Esophagus muscularis mucosa (tissue), 4 donors: ENCODE measurements around the gene MMP7. TPM values are rescaled to one million over a fixed set of nuclear protein-coding genes. Genes with fewer than 3 reads are reported as not detected.

Experiments
- DNase-seq: peaks from one replicate; pipeline ENCODE4 v3.0.0-alpha.2; 2017; ENCODE audit errors: extremely low spot score
- H3K27ac ChIP-seq, 4 donors: fragments of 200-600 bp; sonication (generic); replicated peaks in 1 of 4; 1 replicate in 3 of 4; 2 replicates in 1 of 4; pipeline ENCODE4 v1.5.1; 2016 to 2019; ENCODE audit warnings: mild to moderate bottlenecking in 1 of 4
- H3K27me3 ChIP-seq, 4 donors: fragments of 200-600 bp; sonication (generic); one replicate each; pipeline versions ENCODE4 v1.5.1 to v1.6.0; 2016 to 2019
- H3K36me3 ChIP-seq, 4 donors: fragments of 200-600 bp; sonication (generic); one replicate each; pipeline ENCODE4 v1.5.1; 2016 to 2019
- H3K4me1 ChIP-seq, 4 donors: fragments of 200-600 bp; sonication (generic); one replicate each; pipeline ENCODE4 v1.5.1; 2016 to 2019
- H3K4me3 ChIP-seq, 4 donors: fragments of 200-600 bp; sonication (generic); 1 replicate in 2 of 4; 2 replicates in 2 of 4; pipeline ENCODE4 v1.5.1; 2016 to 2019; ENCODE audit warnings: mild to moderate bottlenecking in 4 of 4, moderate library complexity in 1 of 4
- H3K9me3 ChIP-seq, 4 donors: fragments of 200-600 bp; sonication (generic); 1 replicate in 3 of 4; 2 replicates in 1 of 4; pipeline ENCODE4 v1.5.1; 2016 to 2019
- EP300 ChIP-seq: sonication (generic); formaldehyde crosslinking; IDR thresholded peaks from one replicate; pipeline ENCODE4 v1.6.1; 2017; ENCODE audit warnings: antibody characterized with exemption
- POLR2A ChIP-seq: fragments of 450-650 bp; IDR thresholded peaks from one replicate; pipeline ENCODE4 v1.6.1; 2017; ENCODE audit warnings: antibody characterized with exemption, moderate library complexity, mild to moderate bottlenecking, low read depth
- POLR2AphosphoS5 ChIP-seq, 2 donors: sonication (generic); formaldehyde crosslinking; IDR thresholded peaks; one replicate each; pipeline ENCODE4 v1.6.1; 2017; ENCODE audit warnings: antibody characterized with exemption in 2 of 2
- WGBS: methylation state at CpG from one replicate; pipeline ENCODE4 v1.1.5; 2018; 5-methylcytosine and 5-hydroxymethylcytosine counted together
- intact Hi-C: fragments of 100-400 bp; cut with DNase I; formaldehyde crosslinking; loops from one replicate; pipeline ENCODE4 v1.15.1; 2023
- total RNA-seq, 4 donors: library from RNA; depleted of rRNA; stranded (reverse); fragments of >200 nt; gene quantifications; one replicate each; pipeline versions ENCODE4 v1.1.0 to v1.2.1, GENCODE V29; 2016
- TF ChIP-seq, protein P1 (sequence below), 3 experiments: fragments of 200-600 bp in 2 of 3; fragments of 450-650 bp in 1 of 3; sonication (generic) in 2 of 3; IDR thresholded peaks; one replicate each; pipeline ENCODE4 v1.5.1; 2017 to 2019; ENCODE audit warnings: antibody characterized with exemption in 3 of 3, mild to moderate bottlenecking in 2 of 3, moderate library complexity in 1 of 3

The MMP7 gene
- total RNA-seq, 4 donors from 2014 or later, result not detected

DNA sequence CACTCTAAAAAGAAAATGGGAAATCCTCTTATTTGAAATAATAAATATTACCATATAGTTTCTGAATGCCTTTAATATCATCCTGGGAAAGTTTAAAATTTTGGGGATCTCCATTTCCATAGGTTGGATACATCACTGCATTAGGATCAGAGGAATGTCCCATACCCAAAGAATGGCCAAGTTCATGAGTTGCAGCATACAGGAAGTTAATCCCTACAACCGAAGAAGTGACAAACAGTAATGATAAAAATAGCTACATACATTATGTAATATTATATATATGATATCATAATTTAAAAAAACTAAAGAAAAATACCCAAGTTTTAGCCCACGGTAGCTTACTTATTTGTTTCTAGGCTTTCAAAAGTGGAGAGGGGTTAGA lies 7.4 kb downstream of the MMP7 start:
- DNase-seq, result no peak
- no peak for TF ChIP-seq EP300
- no peak for TF ChIP-seq POLR2AphosphoS5 (IDR thresholded peaks at IDR 0.05)
- TF ChIP-seq, protein P1, sequence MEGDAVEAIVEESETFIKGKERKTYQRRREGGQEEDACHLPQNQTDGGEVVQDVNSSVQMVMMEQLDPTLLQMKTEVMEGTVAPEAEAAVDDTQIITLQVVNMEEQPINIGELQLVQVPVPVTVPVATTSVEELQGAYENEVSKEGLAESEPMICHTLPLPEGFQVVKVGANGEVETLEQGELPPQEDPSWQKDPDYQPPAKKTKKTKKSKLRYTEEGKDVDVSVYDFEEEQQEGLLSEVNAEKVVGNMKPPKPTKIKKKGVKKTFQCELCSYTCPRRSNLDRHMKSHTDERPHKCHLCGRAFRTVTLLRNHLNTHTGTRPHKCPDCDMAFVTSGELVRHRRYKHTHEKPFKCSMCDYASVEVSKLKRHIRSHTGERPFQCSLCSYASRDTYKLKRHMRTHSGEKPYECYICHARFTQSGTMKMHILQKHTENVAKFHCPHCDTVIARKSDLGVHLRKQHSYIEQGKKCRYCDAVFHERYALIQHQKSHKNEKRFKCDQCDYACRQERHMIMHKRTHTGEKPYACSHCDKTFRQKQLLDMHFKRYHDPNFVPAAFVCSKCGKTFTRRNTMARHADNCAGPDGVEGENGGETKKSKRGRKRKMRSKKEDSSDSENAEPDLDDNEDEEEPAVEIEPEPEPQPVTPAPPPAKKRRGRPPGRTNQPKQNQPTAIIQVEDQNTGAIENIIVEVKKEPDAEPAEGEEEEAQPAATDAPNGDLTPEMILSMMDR (IDR thresholded peaks at IDR 0.05), result no peak
- no peak for TF ChIP-seq POLR2A
- H3K4me3 ChIP-seq, result no peak overlapping the region
- 60% methylated on average over 2 of the region's 2 CpGs for WGBS
- no peaks in the 10 kb centered on the region for H3K9me3 ChIP-seq
- no peaks in the 10 kb centered on the region for H3K36me3 ChIP-seq
- H3K27me3 ChIP-seq, result no peaks in the 10 kb centered on the region
- intact Hi-C loops, result no loop called here
- no peak overlapping the region for H3K27ac ChIP-seq
- H3K4me1 ChIP-seq, result no peaks in the 10 kb centered on the region

DNA sequence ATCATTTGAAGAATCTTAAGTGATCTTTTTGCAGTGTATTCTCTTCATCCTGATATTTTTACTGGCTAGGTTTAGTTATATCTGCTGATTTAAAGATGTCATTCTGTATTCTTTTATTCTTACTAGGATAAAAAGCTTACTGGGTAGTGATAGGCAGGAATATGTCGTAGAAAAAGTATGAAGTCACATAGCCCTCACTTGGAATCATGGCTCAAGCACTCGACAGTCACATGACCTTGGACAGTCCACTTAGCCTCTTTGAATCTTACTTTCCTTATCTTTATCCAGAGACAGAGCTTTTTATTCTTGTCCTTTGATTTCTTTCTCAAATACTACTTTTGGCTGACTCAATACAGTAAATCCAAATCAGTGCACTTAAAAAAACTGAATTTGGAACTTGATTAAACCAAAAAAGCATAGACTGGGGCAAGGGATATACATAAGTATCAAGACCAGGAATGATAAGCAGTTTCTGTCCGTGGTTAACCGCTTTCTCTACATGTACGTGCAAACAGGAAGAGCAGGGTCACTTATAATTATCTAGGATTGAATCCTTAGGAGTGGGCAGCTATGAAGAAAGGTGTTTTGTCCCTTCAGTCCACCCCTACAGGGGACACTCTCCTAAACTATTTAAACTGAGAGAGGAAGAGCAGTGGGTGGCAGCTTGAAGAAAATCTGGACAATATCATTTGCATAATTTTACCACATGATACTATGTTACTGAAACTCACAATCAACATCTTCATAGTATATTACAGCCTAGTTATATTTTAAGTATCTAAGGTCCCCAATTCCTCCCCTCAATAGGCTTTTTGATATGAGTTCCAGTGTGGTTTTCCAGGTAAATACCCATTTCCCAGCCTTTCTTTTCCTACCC lies 8.0 kb downstream of the MMP7 start:
- no peak for TF ChIP-seq EP300
- TF ChIP-seq, protein P1 (IDR thresholded peaks at IDR 0.05), result no peak
- no peak for TF ChIP-seq POLR2A
- TF ChIP-seq POLR2AphosphoS5 (IDR thresholded peaks at IDR 0.05), result no peak

DNA sequence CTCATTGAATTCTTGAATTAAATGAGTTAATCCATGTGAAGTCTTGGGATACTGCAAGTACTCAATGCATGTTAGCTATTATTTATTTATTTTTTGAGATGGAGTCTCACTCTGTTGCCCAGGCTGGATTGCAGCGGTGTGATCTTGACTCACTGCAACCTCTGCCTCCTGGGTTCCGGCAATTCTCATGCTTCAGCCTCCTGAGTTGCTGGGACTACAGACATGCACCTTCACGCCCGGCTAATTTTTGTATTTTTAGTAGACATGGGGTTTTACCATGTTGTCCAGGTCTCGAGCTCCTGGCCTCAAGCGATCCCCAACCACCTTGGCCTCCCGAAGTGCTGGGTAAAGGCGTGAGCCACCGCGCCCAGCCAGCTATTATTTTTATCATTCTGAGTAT lies 9.4 kb downstream of the MMP7 start:
- intact Hi-C loops, result no loop called here
- no peak for TF ChIP-seq EP300
- TF ChIP-seq POLR2AphosphoS5 (IDR thresholded peaks at IDR 0.05), result no peak
- no peak for TF ChIP-seq POLR2A
- TF ChIP-seq, protein P1 (IDR thresholded peaks at IDR 0.05), result no peak
- H3K27me3 ChIP-seq, result no peaks in the 10 kb centered on the region
- DNase-seq, result no peak
- no peaks in the 10 kb centered on the region for H3K9me3 ChIP-seq
- H3K4me3 ChIP-seq, result no peak overlapping the region
- 94% methylated on average over 10 of the region's 10 CpGs for WGBS
- H3K27ac ChIP-seq, result no peak overlapping the region
- H3K4me1 ChIP-seq, result no peaks in the 10 kb centered on the region
- H3K36me3 ChIP-seq, result no peaks in the 10 kb centered on the region

More for the DNA sequence above, 8.0 kb downstream of the MMP7 start:
- no peaks in the 10 kb centered on the region for H3K27me3 ChIP-seq
- H3K9me3 ChIP-seq, result no peaks in the 10 kb centered on the region
- WGBS, result 75% methylated on average over 5 of the region's 5 CpGs
- no peak for DNase-seq
- intact Hi-C loops, result no loop called here
- H3K27ac ChIP-seq, result no peak overlapping the region
- no peaks in the 10 kb centered on the region for H3K36me3 ChIP-seq
- H3K4me1 ChIP-seq, result no peaks in the 10 kb centered on the region
- H3K4me3 ChIP-seq, result no peak overlapping the region

DNA sequence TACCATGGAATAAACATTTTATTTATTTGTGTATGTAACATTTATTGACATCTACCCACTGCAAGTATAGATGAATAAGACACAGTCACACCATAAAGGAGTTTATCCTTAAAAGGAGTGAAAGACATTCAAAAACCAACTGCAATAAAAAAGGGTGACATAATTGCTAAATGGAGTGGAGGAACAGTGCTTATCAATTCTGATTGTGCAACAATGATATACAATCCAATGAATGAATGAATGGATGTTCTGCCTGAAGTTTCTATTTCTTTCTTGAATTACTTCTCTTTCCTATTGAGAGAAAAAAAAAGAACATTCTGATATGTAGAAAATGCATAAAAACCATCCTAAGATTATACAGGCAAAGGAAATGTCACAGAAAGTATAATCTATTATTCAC lies 10.0 kb downstream of the MMP7 start:
- H3K4me3 ChIP-seq, result no peak overlapping the region
- no peaks in the 10 kb centered on the region for H3K4me1 ChIP-seq
- no peaks in the 10 kb centered on the region for H3K36me3 ChIP-seq
- no peak for DNase-seq
- no peaks in the 10 kb centered on the region for H3K27me3 ChIP-seq
- intact Hi-C loops, result no loop called here
- no peak overlapping the region for H3K27ac ChIP-seq
- TF ChIP-seq POLR2A (no peak), EP300 (no peak), POLR2AphosphoS5 (IDR thresholded peaks at IDR 0.05) (no peak)
- TF ChIP-seq, protein P1 (IDR thresholded peaks at IDR 0.05), result no peak
- no peaks in the 10 kb centered on the region for H3K9me3 ChIP-seq
